Stromal cell of bone marrow (primary cell): ENCODE results near the gene SLC7A9.

Source experiments
- DNase-seq: peaks from one replicate; pipeline ENCODE4 v3.0.0-alpha.2; 2012; ENCODE audit warnings: low read depth

Gene SLC7A9

DNA sequence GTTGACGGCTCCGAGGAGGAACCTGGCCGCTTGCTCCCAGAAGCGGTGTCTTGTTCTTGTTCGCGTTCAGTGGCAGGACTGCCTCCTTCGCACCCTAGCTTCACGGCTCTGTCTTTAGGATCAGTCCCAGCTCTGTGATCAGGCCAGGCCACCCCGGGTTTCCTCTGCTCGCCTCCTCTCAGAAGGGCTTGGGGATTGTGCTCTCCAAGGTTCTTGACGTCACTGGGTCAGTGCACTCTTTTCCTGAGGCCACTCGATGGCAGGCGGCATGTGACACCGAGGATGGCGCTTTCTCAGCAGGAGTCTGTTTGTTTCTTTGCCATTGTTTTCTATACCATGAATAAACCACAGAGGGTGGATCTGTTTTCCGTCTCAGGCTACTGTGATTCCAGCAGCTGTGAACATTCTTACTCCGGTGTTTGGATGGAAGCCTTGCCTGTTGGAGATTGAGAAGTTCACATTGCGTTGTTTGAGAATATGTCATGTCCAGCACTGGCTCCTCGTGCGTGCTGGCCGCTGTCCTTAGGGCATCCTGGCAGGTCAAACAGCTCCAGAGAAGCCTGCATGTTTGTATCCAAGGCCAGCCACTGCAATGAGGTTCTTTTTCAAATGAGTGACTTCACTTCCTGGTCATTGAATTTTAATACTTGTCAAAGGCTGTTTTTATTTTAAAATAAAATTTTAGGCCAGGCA is 44.5 kb downstream of the SLC7A9 start:
- DNase-seq = no peak

DNA sequence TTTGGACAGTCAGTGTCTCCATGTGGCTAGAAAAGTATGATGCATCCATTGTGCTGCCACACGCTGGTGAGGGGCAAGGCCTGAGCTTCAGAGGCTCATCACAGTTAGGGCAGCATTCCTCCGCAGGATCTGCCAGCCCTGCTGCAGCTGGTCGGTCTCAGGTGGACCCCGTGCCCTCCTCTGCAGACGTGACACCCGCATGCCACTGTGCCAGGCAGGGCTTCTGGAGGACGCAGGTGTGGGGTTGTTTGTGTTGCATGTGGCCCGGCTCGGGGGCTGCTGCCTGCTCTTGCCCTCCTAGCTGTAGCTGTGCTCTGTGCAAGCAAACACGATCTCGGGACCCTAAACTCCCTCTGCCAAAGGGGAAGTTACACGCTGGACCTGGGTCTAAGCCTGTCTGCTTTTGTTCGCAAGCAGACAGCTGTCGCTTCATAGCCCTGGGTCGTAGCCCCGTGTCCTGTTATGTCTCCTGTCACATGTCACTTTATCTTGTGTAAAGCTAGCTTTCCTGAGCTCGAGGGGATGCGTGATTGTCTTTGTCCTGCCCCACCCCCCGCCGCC is 45.3 kb downstream of the SLC7A9 start:
- no peak for DNase-seq

DNA sequence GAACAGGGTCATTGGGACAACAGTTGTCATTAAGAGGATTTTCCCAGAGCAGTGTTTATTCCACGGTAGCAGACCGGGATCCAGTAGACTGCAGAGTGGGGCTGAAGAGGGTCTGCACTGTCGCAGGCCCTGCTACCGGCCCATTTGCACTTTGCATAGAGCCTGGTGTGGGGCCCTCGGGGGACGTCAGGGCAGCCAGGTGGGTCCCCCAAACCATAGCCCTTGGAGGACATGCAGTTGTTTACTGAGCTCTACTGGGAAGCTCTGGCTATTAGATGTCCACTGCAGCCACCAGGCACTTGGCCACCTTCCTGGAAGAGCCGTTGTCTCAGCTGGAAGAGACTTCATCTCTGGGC is 45.8 kb downstream of the SLC7A9 start:
- no peak for DNase-seq

DNA sequence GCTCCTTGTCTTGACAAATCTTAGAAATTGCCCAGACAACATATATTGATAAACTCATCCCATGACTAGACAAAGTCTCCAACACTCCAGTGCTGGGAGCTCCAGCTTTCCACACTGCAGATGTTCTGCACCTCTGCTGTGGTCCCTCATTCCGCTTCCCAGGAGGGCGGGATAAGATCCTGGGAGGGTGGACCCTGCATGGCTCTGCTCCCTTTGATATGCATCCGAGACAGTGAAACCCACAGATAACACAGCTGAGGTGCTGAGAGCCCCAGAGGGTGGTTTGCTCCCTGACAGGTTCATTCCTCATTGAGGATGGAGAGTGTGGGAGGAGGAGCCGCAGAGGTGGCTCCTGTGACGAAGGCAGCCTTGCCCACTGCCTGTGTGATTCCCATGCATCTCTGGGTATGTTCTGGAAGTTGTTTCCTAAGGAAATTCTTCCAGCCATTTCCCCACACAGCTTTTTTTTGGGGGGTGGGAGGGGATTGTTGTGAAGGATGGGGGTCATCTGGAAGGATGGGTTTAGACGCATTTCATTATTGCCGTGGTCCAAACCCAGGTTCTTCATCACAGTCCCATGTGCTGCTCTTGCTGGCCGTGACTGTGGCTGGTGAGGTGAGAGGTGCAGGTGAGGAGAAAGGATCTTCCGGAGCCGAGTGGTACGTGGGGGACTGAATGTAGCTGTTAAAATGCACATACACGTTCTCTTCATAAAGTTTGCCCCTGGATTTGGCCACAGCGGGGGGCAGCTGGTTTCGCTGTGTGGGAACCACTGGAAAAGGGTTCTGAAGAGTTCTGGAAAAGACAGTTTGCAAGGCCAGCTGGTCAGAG is 46.4 kb downstream of the SLC7A9 start:
- no peak for DNase-seq

DNA sequence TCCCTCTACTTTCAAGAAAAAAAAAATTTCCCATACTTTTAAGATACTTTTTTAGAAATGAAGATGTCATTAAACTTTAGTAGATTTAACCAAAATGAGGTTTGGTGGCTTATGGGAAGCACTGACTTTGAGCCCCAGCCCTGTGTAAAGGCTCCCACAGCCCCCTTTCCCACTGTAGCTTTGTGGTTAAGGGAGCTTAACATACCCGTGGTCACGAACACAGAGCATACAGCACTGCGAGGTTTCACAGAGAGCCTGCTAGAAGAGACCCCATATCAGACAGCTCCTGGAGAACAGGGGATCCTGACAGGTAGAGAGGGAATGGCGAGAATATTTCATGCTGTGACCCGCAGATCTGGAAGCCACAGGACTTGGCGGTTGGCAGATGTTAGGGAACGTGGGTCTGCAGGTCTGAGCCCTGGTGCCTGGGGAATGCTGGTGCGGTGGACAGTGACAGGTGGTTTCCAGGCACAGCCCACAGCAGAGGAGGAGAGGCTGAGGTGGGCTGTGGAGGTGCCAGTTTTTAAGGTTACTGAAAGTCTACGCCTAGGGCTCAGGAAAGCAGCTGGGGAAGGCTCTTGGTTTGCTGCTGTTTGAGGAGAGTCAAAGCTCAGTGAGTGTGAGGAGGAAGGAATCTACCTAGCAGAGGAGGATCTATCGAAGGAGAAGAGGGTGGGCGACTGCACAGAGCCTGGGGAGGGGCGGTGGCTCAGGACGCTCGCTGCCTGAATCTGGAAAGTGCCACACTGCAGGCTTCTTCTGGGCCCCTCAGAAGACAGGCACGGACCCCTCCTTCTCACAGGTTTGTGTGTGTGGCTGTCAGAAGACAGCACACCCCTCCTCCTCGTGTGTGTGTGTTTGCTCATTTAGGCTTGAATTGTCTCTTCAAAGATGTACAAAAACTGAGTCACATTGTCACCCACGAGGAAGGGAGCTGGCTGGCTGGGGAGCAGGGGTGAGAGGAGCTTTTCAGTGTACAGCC is 49.9 kb downstream of the SLC7A9 start:
- DNase-seq = no peak

- DNase-seq = no peak
These were observed 51.0 kb downstream of the SLC7A9 start for GRCh38 chr19:32818536-32818935.

DNA sequence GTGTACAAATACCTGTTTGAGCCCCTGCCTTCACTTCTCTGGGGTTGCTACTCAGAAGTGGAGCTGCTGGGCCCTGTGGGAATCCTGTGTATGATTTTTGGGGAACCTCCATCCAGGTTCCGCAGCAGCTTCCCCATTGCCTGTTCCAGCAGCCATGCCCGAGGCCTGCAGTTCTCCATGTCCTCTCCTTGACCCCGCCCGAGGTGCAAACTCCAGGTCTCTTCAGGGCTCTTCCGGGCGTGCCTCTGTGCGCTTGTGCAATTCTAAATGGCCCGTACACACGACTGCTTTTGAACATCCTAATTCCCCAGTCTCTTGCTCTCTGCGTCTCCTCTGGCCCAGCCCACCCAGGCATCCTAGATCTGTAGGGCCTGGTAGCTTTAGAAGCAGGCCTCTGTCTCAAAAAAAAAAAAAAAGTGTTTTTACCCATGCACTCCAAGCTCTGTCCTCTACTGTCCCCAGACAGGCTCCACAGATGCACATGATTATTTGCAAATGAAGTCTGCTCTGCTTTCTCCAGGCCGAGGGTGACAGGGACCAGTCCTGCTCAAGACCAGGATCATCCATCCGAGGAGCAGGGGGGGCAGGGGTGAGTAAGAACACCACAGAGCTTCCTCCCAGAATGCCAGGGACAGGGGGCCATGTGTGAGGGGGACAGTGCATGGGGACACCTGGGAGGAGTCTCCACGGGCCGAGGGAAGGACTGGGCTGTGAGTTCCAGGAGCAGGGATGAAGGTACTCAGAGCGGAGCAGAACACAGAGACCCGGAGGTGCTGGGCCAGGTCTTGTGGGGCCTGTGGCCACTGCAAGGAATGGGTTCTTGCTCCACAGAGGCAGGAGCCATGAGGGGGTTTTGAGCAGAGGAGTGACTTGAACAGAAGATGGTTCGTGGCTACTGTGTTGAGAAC is 51.7 kb downstream of the SLC7A9 start:
- no peak for DNase-seq

DNA sequence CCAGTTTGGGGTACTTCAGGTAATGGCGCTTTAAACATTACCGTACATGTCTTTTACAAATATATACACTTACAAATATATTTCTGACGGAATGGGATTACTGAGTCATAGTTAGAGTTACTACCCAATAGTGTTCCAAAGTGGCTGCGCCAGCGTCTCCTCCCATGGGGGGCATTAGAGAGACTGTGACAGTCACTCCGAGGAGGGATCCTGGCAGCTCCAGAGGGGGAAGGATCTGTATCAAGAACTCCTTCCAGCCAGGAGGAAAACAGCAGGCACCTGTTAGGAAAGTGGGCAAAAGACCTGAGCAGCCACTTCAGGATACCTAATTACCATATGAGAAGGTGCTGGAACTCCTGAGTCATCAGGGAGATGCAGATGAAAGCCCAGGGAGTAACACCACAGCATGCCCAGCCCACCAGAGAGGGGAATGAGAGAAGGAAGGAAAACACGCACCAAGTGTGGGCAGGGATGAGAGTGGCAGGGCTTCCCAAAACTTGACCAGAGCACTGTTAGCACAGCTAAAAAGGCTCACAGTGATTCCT is 52.9 kb downstream of the SLC7A9 start:
- no peak for DNase-seq

DNA sequence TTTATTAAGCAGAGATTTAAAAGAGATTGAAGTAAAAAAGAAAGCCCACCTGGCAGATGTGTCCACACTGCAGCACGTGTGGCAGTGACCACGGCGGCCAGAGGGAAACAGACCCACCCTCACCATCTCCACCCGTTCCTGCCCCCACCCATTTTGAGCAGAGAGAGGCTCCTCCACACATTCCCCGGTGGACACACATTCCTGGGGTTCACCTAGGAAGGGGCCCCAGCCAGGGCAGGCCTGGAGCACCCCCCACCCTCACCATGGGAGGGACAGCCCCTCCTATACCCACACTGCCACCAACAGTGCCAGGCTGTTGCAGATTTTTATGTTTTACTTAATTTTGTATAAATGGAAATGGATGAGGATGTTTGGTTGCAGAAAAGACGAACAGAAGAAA is 54.9 kb downstream of the SLC7A9 start:
- no peak for DNase-seq

GRCh38 chr19:32813862-32814425 is 55.6 kb downstream of the SLC7A9 start:
- no peak for DNase-seq

GRCh38 chr19:32812571-32812970 is 57.0 kb downstream of the SLC7A9 start:
- DNase-seq = no peak

- DNase-seq = no peak
These were observed 57.5 kb downstream of the SLC7A9 start for GRCh38 chr19:32812036-32812435.

GRCh38 chr19:32811151-32811550 is 58.4 kb downstream of the SLC7A9 start:
- DNase-seq = no peak

DNA sequence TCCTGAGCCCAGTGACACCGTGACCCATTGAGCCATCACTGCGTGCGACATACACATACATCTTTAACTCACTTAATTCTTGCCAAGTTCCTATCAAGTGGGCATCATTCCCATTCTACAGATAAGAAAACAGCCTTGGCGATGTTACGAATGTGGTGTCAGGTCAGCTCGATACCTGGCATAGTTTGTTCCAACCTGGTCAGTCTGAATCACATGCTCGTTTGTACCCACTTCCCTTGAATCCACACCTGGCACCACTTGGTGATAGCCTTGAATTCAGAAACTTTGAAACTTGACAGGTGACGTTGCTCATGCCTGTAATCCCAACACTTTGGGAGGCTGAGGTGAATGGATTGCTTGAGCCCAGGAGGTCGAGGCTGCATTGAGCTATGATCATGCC is 59.1 kb downstream of the SLC7A9 start:
- DNase-seq = no peak

DNA sequence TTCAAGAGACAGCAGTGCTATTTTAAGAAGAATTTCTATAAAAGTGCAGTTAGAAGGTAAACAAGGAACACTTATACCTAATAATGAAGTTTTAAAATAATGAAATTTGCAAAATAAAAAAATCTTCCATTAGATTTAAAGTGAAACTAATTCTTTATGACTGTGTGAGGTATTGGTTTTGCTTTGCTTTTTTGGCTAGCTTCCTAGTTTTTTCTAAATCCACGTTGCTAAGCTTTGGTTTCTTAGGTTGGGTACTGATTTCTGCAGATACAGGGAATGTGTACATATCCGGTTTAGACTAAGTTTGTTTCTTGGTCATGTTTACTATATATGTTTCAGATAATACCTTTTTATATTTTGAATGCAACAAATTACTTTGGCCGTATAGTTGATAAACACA is 59.8 kb downstream of the SLC7A9 start:
- DNase-seq = no peak

DNA sequence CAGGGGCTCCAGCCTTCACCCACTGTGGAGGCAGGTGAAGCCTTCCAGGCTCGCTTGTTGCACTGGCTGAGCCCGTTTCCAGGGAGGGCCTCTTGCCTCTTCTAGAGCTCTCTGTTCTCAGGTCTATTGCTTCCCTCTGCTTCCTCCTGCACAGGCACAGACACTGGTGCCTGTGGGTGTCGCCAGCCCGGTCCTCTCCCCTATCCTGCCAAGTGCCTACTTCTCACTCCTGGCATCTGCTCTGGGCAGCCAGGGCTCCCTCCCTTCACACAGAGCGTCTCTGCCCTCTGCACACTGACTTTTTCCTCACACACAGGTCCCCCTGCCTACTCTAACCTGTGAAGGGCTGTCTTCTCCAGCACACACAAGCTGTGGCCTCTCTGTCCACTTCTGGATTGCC is 60.3 kb downstream of the SLC7A9 start:
- no peak for DNase-seq

- DNase-seq = no peak
These were observed 61.3 kb downstream of the SLC7A9 start for GRCh38 chr19:32808236-32808635.

- DNase-seq = no peak
These were observed 66.7 kb downstream of the SLC7A9 start for GRCh38 chr19:32802840-32803239.

- no peak for DNase-seq
These were observed 68.8 kb downstream of the SLC7A9 start for GRCh38 chr19:32800754-32801153.

- no peak for DNase-seq
These were observed 69.4 kb downstream of the SLC7A9 start for GRCh38 chr19:32800191-32800590.

DNA sequence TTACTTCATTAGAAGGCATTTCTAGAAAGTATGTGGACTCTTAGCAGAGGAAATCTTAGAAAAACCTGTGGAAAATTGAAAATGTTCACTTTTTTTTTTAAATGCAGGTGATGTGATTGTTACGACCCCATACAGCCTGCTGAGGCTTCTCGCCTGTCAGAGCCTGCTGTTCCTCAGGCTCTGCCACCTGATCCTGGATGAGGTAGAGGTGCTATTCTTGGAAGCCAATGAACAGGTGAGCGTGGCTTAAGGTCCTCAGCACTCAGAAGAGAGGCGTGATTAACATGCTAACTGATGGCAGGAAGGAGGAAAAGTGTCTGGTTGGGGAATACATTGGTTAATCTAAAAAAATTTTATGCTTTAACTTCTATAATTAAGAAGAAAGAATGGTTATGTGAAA is 71.4 kb downstream of the SLC7A9 start:
- no peak for DNase-seq
